Activated CD4-positive, alpha-beta T cell treated with anti-CD3 and anti-CD28 coated beads for 1 hour (primary cell): ENCODE measurements around the gene ACSF3.

Source experiments
- DNase-seq: peaks from one replicate; pipeline ENCODE4 v3.0.0-alpha.2; 2020

ACSF3 gene

GRCh38 chr16:89149386-89149785 lies 55.7 kb downstream of the ACSF3 start:
- DNase-seq = no peak

- no peak for DNase-seq
Measured at GRCh38 chr16:89150090-89150835, 56.6 kb downstream of the ACSF3 start.

GRCh38 chr16:89150981-89151380 lies 57.3 kb downstream of the ACSF3 start:
- DNase-seq = no peak

- no peak for DNase-seq
Measured at GRCh38 chr16:89152831-89153700, 59.4 kb downstream of the ACSF3 start.

- DNase-seq = no peak
Measured at GRCh38 chr16:89153848-89154271, 60.2 kb downstream of the ACSF3 start.

- DNase-seq = no peak
Measured at GRCh38 chr16:89154390-89155183, 60.9 kb downstream of the ACSF3 start.

GRCh38 chr16:89155184-89155679 lies 61.6 kb downstream of the ACSF3 start:
- no peak for DNase-seq

- no peak for DNase-seq
Measured at GRCh38 chr16:89155851-89156739, 62.4 kb downstream of the ACSF3 start.

GRCh38 chr16:89156740-89157645 lies 63.3 kb downstream of the ACSF3 start:
- DNase-seq = no peak

- DNase-seq = no peak
Measured at GRCh38 chr16:89157778-89158177, 64.1 kb downstream of the ACSF3 start.

GRCh38 chr16:89159066-89159849 lies 65.6 kb downstream of the ACSF3 start:
- no peak for DNase-seq

- no peak for DNase-seq
Measured at GRCh38 chr16:89159850-89160354, 66.2 kb downstream of the ACSF3 start.

- no peak for DNase-seq
Measured at GRCh38 chr16:89160977-89161701, 67.5 kb downstream of the ACSF3 start.

GRCh38 chr16:89161763-89162713 lies 68.4 kb downstream of the ACSF3 start:
- DNase-seq = no peak

GRCh38 chr16:89163297-89163696 lies 69.6 kb downstream of the ACSF3 start:
- no peak for DNase-seq

- DNase-seq = no peak
Measured at GRCh38 chr16:89164436-89164835, 70.8 kb downstream of the ACSF3 start.

- no peak for DNase-seq
Measured at GRCh38 chr16:89164847-89165680, 71.4 kb downstream of the ACSF3 start.
